H1 (cell line): ENCODE results near the gene HSD3B1. TPM values are rescaled to one million over a fixed set of nuclear protein-coding genes. Genes with fewer than 3 reads are reported as not detected.

Experiments
- CTCF ChIA-PET: fragments of 300-600 bp; sonication (Branson Sonifier 250); formaldehyde crosslinking; loops from one replicate; lab custom pipeline; 2021; ENCODE audit not compliant: partially characterized antibody; lab: Charles Lee
- POLR2A ChIA-PET: fragments of 300-600 bp; sonication (Branson Sonifier 250); formaldehyde crosslinking; loops from one replicate; lab custom pipeline; 2021; ENCODE audit warnings: inconsistent platforms; ENCODE audit not compliant: partially characterized antibody; lab: Charles Lee
- DNase-seq, 2 experiments: peaks; one replicate each; pipeline versions ENCODE4 v3.0.0 to v3.0.0-alpha.2; 2010 to 2022; ENCODE audit warnings: low spot score in 2 of 2, low read depth in 1 of 2, mixed read lengths in 1 of 2
- FAIRE-seq: peaks from 2 replicates; lab custom pipeline; 2011; peaks lifted over from hg19 to GRCh38; lab: Jason Lieb, UNC
- H2AFZ ChIP-seq: 2 replicates; pipeline ENCODE4 v1.8.1; 2012; ENCODE audit warnings: low read length, inconsistent platforms
- H2AK5ac ChIP-seq: 2 replicates; pipeline ENCODE4 v1.6.1; 2013; ENCODE audit warnings: low read depth, low read length
- H2BK120ac ChIP-seq: replicated peaks from 2 replicates; pipeline ENCODE3; 2013; ENCODE audit warnings: low read depth, low read length, inconsistent platforms
- H2BK12ac ChIP-seq: 2 replicates; pipeline ENCODE4 v1.6.1; 2013; ENCODE audit warnings: low read depth, low read length
- H2BK15ac ChIP-seq: 2 replicates; pipeline ENCODE4 v1.6.1; 2013; ENCODE audit warnings: low read length
- H2BK20ac ChIP-seq: 2 replicates; pipeline ENCODE4 v1.6.1; 2013; ENCODE audit warnings: low read length
- H2BK5ac ChIP-seq: 2 replicates; pipeline ENCODE4 v1.6.1; 2013; ENCODE audit warnings: low read depth, low read length
- H3K14ac ChIP-seq: 2 replicates; pipeline ENCODE4 v1.6.1; 2013; ENCODE audit warnings: inconsistent platforms; ENCODE audit not compliant: insufficient read length
- H3K18ac ChIP-seq: 2 replicates; pipeline ENCODE4 v1.6.1; 2013; ENCODE audit warnings: low read length; ENCODE audit errors: extremely low read depth
- H3K23ac ChIP-seq: 2 replicates; pipeline ENCODE4 v1.6.1; 2013; ENCODE audit warnings: inconsistent platforms; ENCODE audit not compliant: insufficient read length
- H3K23me2 ChIP-seq: 2 replicates; pipeline ENCODE4 v1.6.1; 2013; ENCODE audit warnings: low read depth, low read length
- H3K27ac ChIP-seq: 2 replicates; pipeline ENCODE4 v1.6.1; 2011; ENCODE audit warnings: low read depth, low read length, inconsistent platforms
- H3K27me3 ChIP-seq, 4 experiments: replicated peaks in 1 of 4; 1 replicate in 1 of 4; 2 replicates in 3 of 4; pipeline versions ENCODE4 v1.6.1 to v1.8.1; 2011 to 2013; ENCODE audit warnings: low read length in 3 of 4, mild to moderate bottlenecking in 3 of 4, inconsistent platforms in 2 of 4, mixed read lengths in 2 of 4, moderate library complexity in 1 of 4; ENCODE audit not compliant: control insufficient read depth in 3 of 4, insufficient read depth in 3 of 4; ENCODE audit errors: extremely low read depth in 1 of 4
- H3K36me3 ChIP-seq, 4 experiments: 2 replicates each; pipeline versions ENCODE4 v1.6.1 to v1.8.1; 2011 to 2013; ENCODE audit warnings: mild to moderate bottlenecking in 4 of 4, low read length in 3 of 4, moderate library complexity in 2 of 4, control low read depth in 1 of 4, inconsistent platforms in 1 of 4; ENCODE audit not compliant: insufficient read depth in 4 of 4, control insufficient read depth in 2 of 4
- H3K4ac ChIP-seq: replicated peaks from 2 replicates; pipeline ENCODE3; 2013; ENCODE audit warnings: low read length, low read depth, mixed read lengths, inconsistent platforms; ENCODE audit not compliant: insufficient read length
- H3K4me1 ChIP-seq, 4 experiments: replicated peaks in 1 of 4; 1 replicate in 1 of 4; 2 replicates in 3 of 4; pipeline versions ENCODE4 v1.6.1 to v1.8.1; 2011 to 2013; ENCODE audit warnings: low read length in 3 of 4, inconsistent platforms in 2 of 4, mixed read lengths in 1 of 4; ENCODE audit not compliant: insufficient read depth in 4 of 4, control insufficient read depth in 3 of 4
- H3K4me2 ChIP-seq, 2 experiments: 2 replicates each; pipeline versions ENCODE4 v1.6.1 to v1.8.1; 2011 to 2013; ENCODE audit warnings: low read depth in 2 of 2, low read length in 2 of 2, control low read depth in 1 of 2, inconsistent platforms in 1 of 2, mild to moderate bottlenecking in 1 of 2; ENCODE audit not compliant: insufficient read depth in 1 of 2
- H3K4me3 ChIP-seq, 4 experiments: fragments of 200-600, 300-600 bp in 1 of 4; sonication (generic), shearing (Covaris generic), sonication (Bioruptor Twin) in 1 of 4; 2 replicates each; pipeline versions ENCODE4 v1.5.1 to v1.8.1; 2011 to 2016; ENCODE audit warnings: low read length in 4 of 4, low read depth in 3 of 4, control low read depth in 2 of 4, inconsistent platforms in 2 of 4, mild to moderate bottlenecking in 2 of 4, mixed read lengths in 1 of 4, moderate library complexity in 1 of 4; ENCODE audit not compliant: insufficient read depth in 2 of 4; ENCODE audit errors: extremely low read depth in 1 of 4
- H3K56ac ChIP-seq: replicated peaks from 2 replicates; pipeline ENCODE3; 2013; ENCODE audit warnings: low read depth, mild to moderate bottlenecking, mixed read lengths, low read length, inconsistent platforms; ENCODE audit not compliant: insufficient read length
- H3K79me1 ChIP-seq: 2 replicates; pipeline ENCODE4 v1.6.1; 2013; ENCODE audit warnings: low read depth, low read length, control low read depth
- H3K79me2 ChIP-seq, 2 experiments: 2 replicates each; pipeline versions ENCODE4 v1.6.1 to v1.8.1; 2012 to 2013; ENCODE audit warnings: low read length in 2 of 2, mild to moderate bottlenecking in 2 of 2, inconsistent platforms in 1 of 2; ENCODE audit not compliant: insufficient read depth in 2 of 2, control insufficient read depth in 1 of 2
- H3K9ac ChIP-seq, 4 experiments: replicated peaks in 1 of 4; 1 replicate in 1 of 4; 2 replicates in 3 of 4; pipeline versions ENCODE4 v1.6.1 to v1.8.1; 2011 to 2013; ENCODE audit warnings: low read depth in 3 of 4, low read length in 3 of 4, control low read depth in 2 of 4, mild to moderate bottlenecking in 2 of 4, moderate library complexity in 2 of 4, inconsistent platforms in 1 of 4; ENCODE audit errors: extremely low read depth in 1 of 4
- H3K9me3 ChIP-seq, 2 experiments: 2 replicates each; pipeline versions ENCODE4 v1.6.1 to v1.8.1; 2012 to 2013; ENCODE audit warnings: mild to moderate bottlenecking in 2 of 2, moderate library complexity in 2 of 2, control low read depth in 1 of 2, inconsistent platforms in 1 of 2, low read depth in 1 of 2, low read length in 1 of 2, mixed read lengths in 1 of 2; ENCODE audit not compliant: insufficient read depth in 2 of 2
- H4K20me1 ChIP-seq, 2 experiments: replicated peaks in 1 of 2; 2 replicates each; pipeline versions ENCODE3 to v1.8.1; 2011 to 2013; ENCODE audit warnings: inconsistent platforms in 2 of 2, low read length in 2 of 2, mild to moderate bottlenecking in 1 of 2; ENCODE audit not compliant: insufficient read depth in 2 of 2, control insufficient read depth in 1 of 2
- H4K5ac ChIP-seq: 2 replicates; pipeline ENCODE4 v1.6.1; 2013; ENCODE audit warnings: low read length, low read depth, mixed read lengths, inconsistent platforms; ENCODE audit not compliant: insufficient read length
- H4K8ac ChIP-seq: 2 replicates; pipeline ENCODE4 v1.8.0; 2013; ENCODE audit warnings: mild to moderate bottlenecking, moderate library complexity, low read length, inconsistent platforms; ENCODE audit not compliant: insufficient read depth; ENCODE audit errors: extremely low read depth
- H4K91ac ChIP-seq: replicated peaks from 2 replicates; pipeline ENCODE3; 2013; ENCODE audit warnings: low read length, mixed read lengths, inconsistent platforms; ENCODE audit not compliant: insufficient read length
- ATF2 ChIP-seq: IDR thresholded peaks from 2 replicates; pipeline ENCODE4 v1.6.1; 2012; ENCODE audit warnings: low read length, inconsistent platforms
- CBX5 ChIP-seq: fragments of 300-800, 300-1000 bp; sonication (generic); IDR thresholded peaks from 2 replicates; pipeline ENCODE4 v1.7.1; 2016; ENCODE audit warnings: antibody characterized with exemption, low read length, low read depth
- CHD2 ChIP-seq: IDR thresholded peaks from 2 replicates; pipeline ENCODE4 v1.6.1; 2012; ENCODE audit warnings: low read length, improper control_type of control experiment
- E2F6 ChIP-seq: IDR thresholded peaks from 2 replicates; pipeline ENCODE4 v1.6.1; 2012; ENCODE audit warnings: inconsistent platforms
- GABPA ChIP-seq: IDR thresholded peaks from 2 replicates; pipeline ENCODE4 v1.6.1; 2011; ENCODE audit warnings: mild to moderate bottlenecking, low read length, moderate library complexity, borderline replicate concordance; ENCODE audit not compliant: insufficient read depth
- MAX ChIP-seq: IDR thresholded peaks from 2 replicates; pipeline ENCODE4 v1.6.1; 2012; ENCODE audit warnings: inconsistent platforms
- SUZ12 ChIP-seq: fragments of 200-600 bp; sonication (generic); IDR thresholded peaks from 2 replicates; pipeline ENCODE4 v1.6.1; 2012; ENCODE audit warnings: mild to moderate bottlenecking, inconsistent platforms, low read length, moderate library complexity, mixed read lengths
- TCF12 ChIP-seq: IDR thresholded peaks from 2 replicates; pipeline ENCODE4 v1.6.1; 2011; ENCODE audit warnings: low read depth, mild to moderate bottlenecking, low read length
- TEAD4 ChIP-seq: IDR thresholded peaks from 2 replicates; pipeline ENCODE4 v1.6.1; 2012; ENCODE audit warnings: low read depth, low read length, inconsistent platforms, mixed read lengths
- WGBS, 2 experiments: shearing (Covaris generic) in 1 of 2; methylation state at CpG; one replicate each; pipeline versions ENCODE4 v1.1.6 to v1.1.7; 2013 to 2015; ENCODE audit warnings: low lambda C conversion rate in 2 of 2, mixed read lengths in 2 of 2, inconsistent platforms in 1 of 2, low coverage in 1 of 2, missing lambda C conversion rate in 1 of 2; ENCODE audit not compliant: insufficient replicate concordance in 2 of 2, insufficient coverage in 1 of 2, insufficient read length in 1 of 2; ENCODE audit errors: extremely low coverage in 1 of 2, missing lambda C conversion rate in 1 of 2; 5-methylcytosine and 5-hydroxymethylcytosine counted together
- polyA plus RNA-seq, 7 experiments: library from polyadenylated mRNA; depleted of rRNA in 3 of 7; stranded (reverse) in 5 of 7; unstranded in 2 of 7; fragments of >200 nt in 5 of 7; fragments of 200-250 nt in 2 of 7; gene quantifications; 1 replicate in 5 of 7; 2 replicates in 1 of 7; 4 replicates in 1 of 7; pipeline versions ENCODE4 v1.2.1 to v1.2.3, GENCODE V29; 2011 to 2013; ENCODE audit warnings: missing spikeins in 2 of 7, mixed read lengths in 2 of 7
- total RNA-seq: library from RNA; stranded (reverse); fragmentation: NEBNext Ultra II Directional; extraction: Animal tissue kit (Norgen Biotek cat#: 25700); gene quantifications from 2 replicates; pipeline ENCODE4 v1.2.1, GENCODE V29; 2021

The HSD3B1 gene
- total and polyA plus RNA-seq, 2 of the 8 experiments (the other 6 are each of a cell fraction or from before 2014, with no cell fraction given) = not detected

GRCh38 chr1:119470377-119470776 lies 36.6 kb upstream of the HSD3B1 start:
- Histone ChIP-seq H3K56ac (no peak overlapping the region), H4K5ac (no peak overlapping the region), H3K4me3 (no peak overlapping the region), H2BK15ac (no peak overlapping the region), H3K79me2 (no peaks in the 10 kb centered on the region), H2AK5ac (no peak overlapping the region), H3K4me1 (no peaks in the 10 kb centered on the region), H3K79me1 (no peaks in the 10 kb centered on the region), H3K14ac (no peak overlapping the region), H3K27me3 (peaks cover 0 to 2% (median 0%) of the 10 kb centered on the region in 4 experiments; a peak in 1 of 7 replicates), H2BK12ac (no peak overlapping the region), H3K4ac (no peak overlapping the region), H4K8ac (no peak overlapping the region), H3K4me2 (no peak overlapping the region), H2AFZ (no peak overlapping the region), H3K9ac (no peak overlapping the region), H4K91ac (no peak overlapping the region), H2BK5ac (no peak overlapping the region), H3K36me3 (no peaks in the 10 kb centered on the region), H3K9me3 (no peaks in the 10 kb centered on the region), H3K23ac (no peak overlapping the region), H2BK120ac (no peak overlapping the region), H3K23me2 (no peaks in the 10 kb centered on the region), H4K20me1 (no peaks in the 10 kb centered on the region), H2BK20ac (no peak overlapping the region), H3K18ac (no peak overlapping the region), H3K27ac (no peak overlapping the region)
- DNase-seq = no peak
- POLR2A ChIA-PET = no interaction called here
- CTCF ChIA-PET = interaction anchor here (0.7 to 1.5 kb wide), 2 partner anchors 12 to 20 kb away, joined by 3 read pairs; no protein-coding TSS in a partner anchor
- WGBS, 2 experiments = 87% methylated on average over 3 of the region's 3 CpGs; no CpG with 5 or more reads in 1 of the 2 experiments
- TF ChIP-seq TEAD4 (no peak), ATF2 (no peak), TCF12 (no peak), CBX5 (no peak), MAX (no peak), E2F6 (no peak), SUZ12 (no peak), CHD2 (no peak), GABPA (no peak)
- FAIRE-seq = no peak
